Peyer's patch (tissue), 4 donors: Measurements from ENCODE around the gene MMP24.

Source experiments
- CTCF ChIP-seq, 6 experiments: fragments of 450-650 bp in 4 of 6; fragments of 200-600 bp in 2 of 6; sonication (generic) in 1 of 6; IDR thresholded peaks; one replicate each; pipeline ENCODE4 v1.5.1; 2017 to 2019; ENCODE audit warnings: antibody characterized with exemption in 6 of 6, mild to moderate bottlenecking in 3 of 6, moderate library complexity in 1 of 6
- POLR2A ChIP-seq, 2 donors: fragments of 450-650 bp; IDR thresholded peaks; one replicate each; pipeline ENCODE4 v1.5.1; 2017; ENCODE audit warnings: antibody characterized with exemption in 2 of 2, mild to moderate bottlenecking in 2 of 2, moderate library complexity in 2 of 2

DNA sequence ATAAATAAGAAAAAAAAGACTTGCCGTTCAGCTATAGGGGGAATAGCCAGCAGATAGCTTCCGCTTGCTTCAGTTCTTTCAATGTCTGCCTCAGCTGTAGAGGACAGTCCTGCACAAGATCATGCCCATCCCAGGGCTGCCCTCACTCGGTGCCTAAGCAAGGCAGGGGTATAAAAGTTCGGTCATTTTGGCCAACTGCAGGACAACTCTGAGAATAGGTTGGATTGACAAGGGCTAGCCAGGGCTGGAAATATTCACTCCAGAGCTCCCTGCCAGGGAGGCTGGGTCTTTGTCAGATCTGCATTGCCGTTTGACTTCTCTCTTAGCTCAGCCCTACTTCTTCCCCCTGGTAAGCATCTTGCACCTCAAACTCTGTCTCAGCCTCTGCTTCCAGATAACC lies 46.2 kb upstream of the MMP24 start:
- TF ChIP-seq POLR2A (IDR thresholded peaks at IDR 0.05) (no peak), CTCF (IDR thresholded peaks at IDR 0.05) (no peak)
